Nephron (organoid): ENCODE measurements around the gene FAM81B.

Experiments used
- H3K27ac Mint-ChIP-seq, 3 experiments: 2 replicates each; pipeline ENCODE4 v1.8.0; 2020; ENCODE audit warnings: mixed read lengths in 3 of 3, mild to moderate bottlenecking in 2 of 3, moderate library complexity in 1 of 3
- H3K27me3 Mint-ChIP-seq: 2 replicates; pipeline ENCODE4 v1.8.0; 2021; ENCODE audit warnings: low read depth, mild to moderate bottlenecking, moderate library complexity, mixed read lengths
- H3K36me3 Mint-ChIP-seq: 2 replicates; pipeline ENCODE4 v1.8.0; 2020; ENCODE audit warnings: low read depth, mixed read lengths
- H3K4me1 Mint-ChIP-seq: 2 replicates; pipeline ENCODE4 v1.8.0; 2020; ENCODE audit warnings: mixed read lengths
- H3K4me3 Mint-ChIP-seq, 3 experiments: 2 replicates each; pipeline ENCODE4 v1.8.0; 2020; ENCODE audit warnings: mild to moderate bottlenecking in 3 of 3, mixed read lengths in 3 of 3, moderate library complexity in 2 of 3
- H3K9me3 Mint-ChIP-seq: 2 replicates; pipeline ENCODE4 v1.8.0; 2020; ENCODE audit warnings: mixed read lengths
- CTCF ChIP-seq, 3 experiments: fragments of 200-600 bp; sonication (generic); IDR thresholded peaks; one replicate each; pipeline ENCODE4 v1.5.0; 2021; ENCODE audit warnings: antibody characterized with exemption in 3 of 3; ENCODE audit not compliant: unreplicated experiment in 3 of 3

FAM81B gene

GRCh38 chr5:95424016-95424415 lies 32.9 kb downstream of the FAM81B start:
- H3K27me3 Mint-ChIP-seq = no peaks in the 10 kb centered on the region
- no peaks in the 10 kb centered on the region for H3K36me3 Mint-ChIP-seq
- TF ChIP-seq CTCF (IDR thresholded peaks at IDR 0.05; ENCODE audit: unreplicated experiment in 3 of 3) = no peak
- no peak overlapping the region for H3K4me3 Mint-ChIP-seq
- H3K9me3 Mint-ChIP-seq = no peaks in the 10 kb centered on the region
- peaks cover 9% of the 10 kb centered on the region for H3K4me1 Mint-ChIP-seq
- H3K27ac Mint-ChIP-seq = no peak overlapping the region

- Mint-ChIP-seq H3K36me3 (no peaks in the 10 kb centered on the region), H3K4me1 (peaks cover 9% of the 10 kb centered on the region), H3K4me3 (no peak overlapping the region), H3K27ac (no peak overlapping the region), H3K9me3 (no peaks in the 10 kb centered on the region), H3K27me3 (no peaks in the 10 kb centered on the region)
- TF ChIP-seq CTCF (IDR thresholded peaks at IDR 0.05; ENCODE audit: unreplicated experiment in 3 of 3) = no peak
Observed at GRCh38 chr5:95424526-95424925, 33.4 kb downstream of the FAM81B start.

GRCh38 chr5:95426227-95426626 lies 35.1 kb downstream of the FAM81B start:
- Mint-ChIP-seq H3K27ac (no peak overlapping the region), H3K9me3 (no peaks in the 10 kb centered on the region), H3K4me1 (peaks cover 9% of the 10 kb centered on the region), H3K27me3 (no peaks in the 10 kb centered on the region), H3K36me3 (no peaks in the 10 kb centered on the region), H3K4me3 (no peak overlapping the region)
- no peak for TF ChIP-seq CTCF (IDR thresholded peaks at IDR 0.05; ENCODE audit: unreplicated experiment in 3 of 3)

- Mint-ChIP-seq H3K9me3 (peaks cover 5% of the 10 kb centered on the region), H3K4me3 (no peak overlapping the region), H3K36me3 (no peaks in the 10 kb centered on the region), H3K27me3 (no peaks in the 10 kb centered on the region), H3K27ac (no peak overlapping the region), H3K4me1 (no peaks in the 10 kb centered on the region)
- TF ChIP-seq CTCF (IDR thresholded peaks at IDR 0.05; ENCODE audit: unreplicated experiment in 3 of 3) = no peak
Observed at GRCh38 chr5:95432779-95433178, 41.6 kb downstream of the FAM81B start.

- Mint-ChIP-seq H3K27me3 (no peaks in the 10 kb centered on the region), H3K9me3 (no peaks in the 10 kb centered on the region), H3K27ac (no peak overlapping the region), H3K36me3 (no peaks in the 10 kb centered on the region), H3K4me3 (no peak overlapping the region), H3K4me1 (no peaks in the 10 kb centered on the region)
- no peak for TF ChIP-seq CTCF (IDR thresholded peaks at IDR 0.05; ENCODE audit: unreplicated experiment in 3 of 3)
Observed at GRCh38 chr5:95439801-95440493, 48.8 kb downstream of the FAM81B start.

GRCh38 chr5:95440825-95441224 lies 49.7 kb downstream of the FAM81B start:
- Mint-ChIP-seq H3K4me3 (no peak overlapping the region), H3K27me3 (no peaks in the 10 kb centered on the region), H3K27ac (no peak overlapping the region), H3K4me1 (no peaks in the 10 kb centered on the region), H3K36me3 (no peaks in the 10 kb centered on the region), H3K9me3 (no peaks in the 10 kb centered on the region)
- no peak for TF ChIP-seq CTCF (IDR thresholded peaks at IDR 0.05; ENCODE audit: unreplicated experiment in 3 of 3)
